ENCODE data around the gene IL2RA. TPM values are rescaled to one million over a fixed set of nuclear protein-coding genes. Genes with fewer than 3 reads are reported as not detected.

Gene IL2RA
- total and polyA plus RNA-seq, 9 of the 15 experiments (the other 6 are each of a cell fraction or from before 2014, with no cell fraction given) = 0.95 TPM; not detected in 8

DNA sequence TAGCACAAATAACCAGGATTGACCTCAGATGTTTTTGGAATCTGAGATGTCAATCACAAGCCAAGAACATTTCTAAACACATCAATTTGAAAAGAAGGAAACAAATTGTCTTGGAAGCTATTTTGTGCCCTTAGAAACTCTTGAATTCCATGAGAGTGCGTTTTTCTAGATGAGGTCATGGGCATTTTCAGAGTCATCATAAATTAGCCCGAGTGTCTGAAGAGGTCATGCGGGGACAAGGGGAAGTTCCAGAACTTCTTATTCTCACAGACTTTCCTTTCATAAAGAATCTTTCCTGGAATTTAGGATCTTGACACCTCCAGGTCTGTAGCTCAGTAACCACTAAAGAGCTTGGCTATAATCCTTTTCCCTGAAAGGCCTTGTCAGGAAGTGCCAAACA lies 28.2 kb downstream of the IL2RA start (continued):
- TF ChIP-seq, protein P1, sequence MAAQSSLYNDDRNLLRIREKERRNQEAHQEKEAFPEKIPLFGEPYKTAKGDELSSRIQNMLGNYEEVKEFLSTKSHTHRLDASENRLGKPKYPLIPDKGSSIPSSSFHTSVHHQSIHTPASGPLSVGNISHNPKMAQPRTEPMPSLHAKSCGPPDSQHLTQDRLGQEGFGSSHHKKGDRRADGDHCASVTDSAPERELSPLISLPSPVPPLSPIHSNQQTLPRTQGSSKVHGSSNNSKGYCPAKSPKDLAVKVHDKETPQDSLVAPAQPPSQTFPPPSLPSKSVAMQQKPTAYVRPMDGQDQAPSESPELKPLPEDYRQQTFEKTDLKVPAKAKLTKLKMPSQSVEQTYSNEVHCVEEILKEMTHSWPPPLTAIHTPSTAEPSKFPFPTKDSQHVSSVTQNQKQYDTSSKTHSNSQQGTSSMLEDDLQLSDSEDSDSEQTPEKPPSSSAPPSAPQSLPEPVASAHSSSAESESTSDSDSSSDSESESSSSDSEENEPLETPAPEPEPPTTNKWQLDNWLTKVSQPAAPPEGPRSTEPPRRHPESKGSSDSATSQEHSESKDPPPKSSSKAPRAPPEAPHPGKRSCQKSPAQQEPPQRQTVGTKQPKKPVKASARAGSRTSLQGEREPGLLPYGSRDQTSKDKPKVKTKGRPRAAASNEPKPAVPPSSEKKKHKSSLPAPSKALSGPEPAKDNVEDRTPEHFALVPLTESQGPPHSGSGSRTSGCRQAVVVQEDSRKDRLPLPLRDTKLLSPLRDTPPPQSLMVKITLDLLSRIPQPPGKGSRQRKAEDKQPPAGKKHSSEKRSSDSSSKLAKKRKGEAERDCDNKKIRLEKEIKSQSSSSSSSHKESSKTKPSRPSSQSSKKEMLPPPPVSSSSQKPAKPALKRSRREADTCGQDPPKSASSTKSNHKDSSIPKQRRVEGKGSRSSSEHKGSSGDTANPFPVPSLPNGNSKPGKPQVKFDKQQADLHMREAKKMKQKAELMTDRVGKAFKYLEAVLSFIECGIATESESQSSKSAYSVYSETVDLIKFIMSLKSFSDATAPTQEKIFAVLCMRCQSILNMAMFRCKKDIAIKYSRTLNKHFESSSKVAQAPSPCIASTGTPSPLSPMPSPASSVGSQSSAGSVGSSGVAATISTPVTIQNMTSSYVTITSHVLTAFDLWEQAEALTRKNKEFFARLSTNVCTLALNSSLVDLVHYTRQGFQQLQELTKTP (IDR thresholded peaks at IDR 0.05; ENCODE audit: low read depth in 1 of 2, partially characterized antibody in 2 of 2) = no peak
- TF ChIP-seq, protein P2, sequence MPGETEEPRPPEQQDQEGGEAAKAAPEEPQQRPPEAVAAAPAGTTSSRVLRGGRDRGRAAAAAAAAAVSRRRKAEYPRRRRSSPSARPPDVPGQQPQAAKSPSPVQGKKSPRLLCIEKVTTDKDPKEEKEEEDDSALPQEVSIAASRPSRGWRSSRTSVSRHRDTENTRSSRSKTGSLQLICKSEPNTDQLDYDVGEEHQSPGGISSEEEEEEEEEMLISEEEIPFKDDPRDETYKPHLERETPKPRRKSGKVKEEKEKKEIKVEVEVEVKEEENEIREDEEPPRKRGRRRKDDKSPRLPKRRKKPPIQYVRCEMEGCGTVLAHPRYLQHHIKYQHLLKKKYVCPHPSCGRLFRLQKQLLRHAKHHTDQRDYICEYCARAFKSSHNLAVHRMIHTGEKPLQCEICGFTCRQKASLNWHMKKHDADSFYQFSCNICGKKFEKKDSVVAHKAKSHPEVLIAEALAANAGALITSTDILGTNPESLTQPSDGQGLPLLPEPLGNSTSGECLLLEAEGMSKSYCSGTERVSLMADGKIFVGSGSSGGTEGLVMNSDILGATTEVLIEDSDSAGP (CRISPR knock-in tag; IDR thresholded peaks at IDR 0.05) = no peak
- no peak for TF ChIP-seq TOE1 (IDR thresholded peaks at IDR 0.05; ENCODE audit: borderline replicate concordance)
- no peak for TF ChIP-seq TOE1 (CRISPR knock-in tag; IDR thresholded peaks at IDR 0.05; ENCODE audit: borderline replicate concordance, low read depth)
- TF ChIP-seq, protein P3, sequence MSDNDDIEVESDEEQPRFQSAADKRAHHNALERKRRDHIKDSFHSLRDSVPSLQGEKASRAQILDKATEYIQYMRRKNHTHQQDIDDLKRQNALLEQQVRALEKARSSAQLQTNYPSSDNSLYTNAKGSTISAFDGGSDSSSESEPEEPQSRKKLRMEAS (CRISPR knock-in tag; IDR thresholded peaks at IDR 0.05) = no peak
- TF ChIP-seq ETV5 (CRISPR knock-in tag; IDR thresholded peaks at IDR 0.05; ENCODE audit: low read depth) = no peak
- TF ChIP-seq ASH1L (IDR thresholded peaks at IDR 0.05; ENCODE audit: borderline replicate concordance, low read depth, partially characterized antibody) = no peak
- TF ChIP-seq ZC3H8 (IDR thresholded peaks at IDR 0.05) = no peak
- TF ChIP-seq NONO (IDR thresholded peaks at IDR 0.05; ENCODE audit: low read depth in 2 of 2, low read length in 1 of 2) = no peak
- TF ChIP-seq, protein P4, sequence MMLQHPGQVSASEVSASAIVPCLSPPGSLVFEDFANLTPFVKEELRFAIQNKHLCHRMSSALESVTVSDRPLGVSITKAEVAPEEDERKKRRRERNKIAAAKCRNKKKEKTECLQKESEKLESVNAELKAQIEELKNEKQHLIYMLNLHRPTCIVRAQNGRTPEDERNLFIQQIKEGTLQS (IDR thresholded peaks at IDR 0.05) = peak; percentile 89
- TF ChIP-seq, protein P4 (CRISPR knock-in tag; conservative IDR thresholded peaks at IDR 0.05) = no peak
- TF ChIP-seq SLC30A9 (CRISPR knock-in tag; IDR thresholded peaks at IDR 0.05) = no peak
- no peak for TF ChIP-seq PRPF4 (IDR thresholded peaks at IDR 0.05; ENCODE audit: insufficient read depth, low read depth, low read length, poor library complexity, severe bottlenecking)
- peak; percentile 97 for TF ChIP-seq ATF7 (IDR thresholded peaks at IDR 0.05)
- no peak for TF ChIP-seq MTF1 (CRISPR knock-in tag; IDR thresholded peaks at IDR 0.05; ENCODE audit: borderline replicate concordance)
- no peak for TF ChIP-seq ZBED1 (IDR thresholded peaks at IDR 0.05)
- TF ChIP-seq KDM2B (CRISPR knock-in tag; IDR thresholded peaks at IDR 0.05) = no peak
- TF ChIP-seq SMAD4 (CRISPR knock-in tag; conservative IDR thresholded peaks at IDR 0.05) = peak; percentile 61; the same call in 1 of the 2 replicates
- TF ChIP-seq MCM7 (IDR thresholded peaks at IDR 0.05) = no peak
- peak; percentile 59 for TF ChIP-seq NCOR1 (IDR thresholded peaks at IDR 0.05)
- peak; percentile 67 for TF ChIP-seq ETV1 (tag; conservative IDR thresholded peaks at IDR 0.05; ENCODE audit: low read depth)
- TF ChIP-seq SNRNP70 (optimal IDR thresholded peaks at IDR 0.05; ENCODE audit: low read depth, low read length) = no peak
- TF ChIP-seq, protein P5, sequence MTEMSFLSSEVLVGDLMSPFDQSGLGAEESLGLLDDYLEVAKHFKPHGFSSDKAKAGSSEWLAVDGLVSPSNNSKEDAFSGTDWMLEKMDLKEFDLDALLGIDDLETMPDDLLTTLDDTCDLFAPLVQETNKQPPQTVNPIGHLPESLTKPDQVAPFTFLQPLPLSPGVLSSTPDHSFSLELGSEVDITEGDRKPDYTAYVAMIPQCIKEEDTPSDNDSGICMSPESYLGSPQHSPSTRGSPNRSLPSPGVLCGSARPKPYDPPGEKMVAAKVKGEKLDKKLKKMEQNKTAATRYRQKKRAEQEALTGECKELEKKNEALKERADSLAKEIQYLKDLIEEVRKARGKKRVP (CRISPR knock-in tag; IDR thresholded peaks at IDR 0.05) = no peak
